Heart left ventricle (tissue), 16 donors: Measurements from ENCODE around the gene NRCAM. TPM values are rescaled to one million over a fixed set of nuclear protein-coding genes. Genes with fewer than 3 reads are reported as not detected.

Source experiments
- ATAC-seq, 4 donors: fragments of 200-7000 bp; cut with Tn5 transposase; one replicate each; pipeline ENCODE4 v1.9.1; 2020 to 2022; ENCODE audit warnings: moderate library complexity in 4 of 4, mild to moderate bottlenecking in 3 of 4, moderate number of reproducible peaks in 1 of 4
- DNase-seq, 5 donors: peaks; one replicate each; pipeline ENCODE4 v3.0.0-alpha.2; 2020
- H3K27ac ChIP-seq, 12 donors: fragments of 200-600 bp; sonication (generic) in 4 of 12; one replicate each; pipeline versions ENCODE4 v1.5.0 to v1.8.0; 2016 to 2022; ENCODE audit warnings: mild to moderate bottlenecking in 2 of 12
- H3K27me3 ChIP-seq, 9 donors: fragments of 200-600 bp; sonication (generic) in 2 of 9; one replicate each; pipeline versions ENCODE4 v1.5.1 to v1.8.0; 2016 to 2022; ENCODE audit warnings: mild to moderate bottlenecking in 3 of 9
- H3K36me3 ChIP-seq, 9 donors: fragments of 200-600 bp; sonication (generic) in 2 of 9; one replicate each; pipeline versions ENCODE4 v1.5.0 to v1.8.0; 2018 to 2022; ENCODE audit warnings: mild to moderate bottlenecking in 2 of 9
- H3K4me1 ChIP-seq, 12 donors: fragments of 200-600 bp; sonication (generic) in 4 of 12; one replicate each; pipeline versions ENCODE4 v1.5.0 to v1.8.0; 2016 to 2022; ENCODE audit warnings: mild to moderate bottlenecking in 3 of 12
- H3K4me3 ChIP-seq, 12 donors: fragments of 200-600 bp; sonication (generic) in 4 of 12; one replicate each; pipeline versions ENCODE4 v1.5.0 to v1.8.0; 2017 to 2022; ENCODE audit warnings: mild to moderate bottlenecking in 9 of 12, moderate library complexity in 4 of 12
- H3K9me3 ChIP-seq, 12 donors: fragments of 200-600 bp; sonication (generic) in 4 of 12; one replicate each; pipeline versions ENCODE4 v1.5.0 to v1.8.0; 2016 to 2022; ENCODE audit warnings: mild to moderate bottlenecking in 1 of 12
- CTCF ChIP-seq, 12 donors: fragments of 200-600 bp; sonication (generic) in 4 of 12; IDR thresholded peaks; one replicate each; pipeline versions ENCODE4 v1.5.0 to v1.8.0; 2018 to 2022; ENCODE audit warnings: antibody characterized with exemption in 12 of 12, mild to moderate bottlenecking in 5 of 12
- POLR2A ChIP-seq, 2 donors: fragments of 450-650 bp; IDR thresholded peaks; one replicate each; pipeline ENCODE4 v1.6.1; 2017; ENCODE audit warnings: antibody characterized with exemption in 2 of 2, mild to moderate bottlenecking in 2 of 2, moderate library complexity in 2 of 2
- WGBS, 4 donors: extraction: QIAGEN DNeasy Blood & Tissue Kit in 2 of 4; methylation state at CpG; one replicate each; pipeline versions ENCODE4 v1.1.5 to v1.1.7; 2013 to 2018; 5-methylcytosine and 5-hydroxymethylcytosine counted together
- intact Hi-C, 10 donors: fragments of 100-400 bp; cut with DNase I; formaldehyde crosslinking; loops; one replicate each; pipeline versions ENCODE4 v1.11.1 to v1.14.2; 2022
- polyA plus RNA-seq, 2 donors: library from polyadenylated mRNA; stranded (reverse); fragments of 200-250 nt; gene quantifications; one replicate each; pipeline ENCODE4 v1.2.3, GENCODE V29; 2013
- total RNA-seq, 9 donors: library from RNA; depleted of rRNA in 2 of 9; stranded (reverse); fragments of >200 nt in 2 of 9; fragmentation: NEBNext Ultra II Directional in 3 of 9; extraction: Animal tissue kit (Norgen Biotek cat#: 25700) in 3 of 9; gene quantifications; one replicate each; pipeline versions ENCODE4 v1.1.0 to v1.2.4, GENCODE V29; 2016 to 2023
- donor health status: ischemic (EF 13 %, LVEDD 7.1; RV severe dilation, severe dysfunction).
- donor health status: healthy with polysubstance abuse.
- donor health status: DM: no; HTN: yes; CAD: no.
- donor health status: DM: no; HTN: no; CAD: no.
- donor health status: ischemic (EF 25% LVEDD 6.9; RV normal size, moderate dysfunction).
- donor health status: ischemic (EF 25% LVEDD 5.7; RV mildly dilated, moderate dysfunction).
- donor health status: healthy.
- donor health status: DM: yes; HTN: yes; CAD: no.
- donor health status: ischemic (EF 35%, LVEDD 5.7; RV mildly dilated, moderate dysfunction).
- donor health status: nonischemic (EF 11% LVEDD 7.7; RV severe dilation, severe dysfunction).
- donor health status: DM: yes; HTN: yes; CAD: no.
- donor health status: PGD.
- donor health status: ischemic (EF 29% LVEDD 5.4; RV normal size, mild dysfunction).
- donor health status: nonischemic (EF 23%, LVEDD 6.1; RV moderate dilation, normal function).

NRCAM gene
- total and polyA plus RNA-seq, 11 donors: 0.07 to 2.5 (median 0.36) TPM

GRCh38 chr7:108374899-108375298, 81.3 kb downstream of the NRCAM start:
- TF ChIP-seq CTCF (IDR thresholded peaks at IDR 0.05): no peak
- no peak for TF ChIP-seq POLR2A (IDR thresholded peaks at IDR 0.05)
- H3K27ac ChIP-seq: no peak overlapping the region
- intact Hi-C loops: no loop called here
- no peaks in the 10 kb centered on the region for H3K4me1 ChIP-seq
- H3K4me3 ChIP-seq: no peak overlapping the region
- ATAC-seq (no peak), DNase-seq (no peak)
- no peaks in the 10 kb centered on the region for H3K36me3 ChIP-seq
- H3K9me3 ChIP-seq: peaks cover 0 to 5% (median 0%) of the 10 kb centered on the region in 12 donors
- no peaks in the 10 kb centered on the region for H3K27me3 ChIP-seq

GRCh38 chr7:108372618-108373017, 83.6 kb downstream of the NRCAM start:
- 66 to 83% (median 72%) methylated on average over 2 of the region's 2 CpGs for WGBS, 4 donors
- no peaks in the 10 kb centered on the region for H3K4me1 ChIP-seq
- TF ChIP-seq CTCF (IDR thresholded peaks at IDR 0.05) (no peak), POLR2A (IDR thresholded peaks at IDR 0.05) (no peak)
- H3K27me3 ChIP-seq: no peaks in the 10 kb centered on the region
- ATAC-seq: no peak
- H3K27ac ChIP-seq: no peak overlapping the region
- H3K36me3 ChIP-seq: no peaks in the 10 kb centered on the region
- H3K9me3 ChIP-seq: peaks cover 0 to 5% (median 0%) of the 10 kb centered on the region in 12 donors
- DNase-seq: no peak
- H3K4me3 ChIP-seq: no peak overlapping the region
- intact Hi-C loops: no loop called here

- intact Hi-C loops: no loop called here
- WGBS, 4 donors: 66 to 78% (median 69%) methylated on average over 2 of the region's 2 CpGs
- H3K9me3 ChIP-seq: peaks cover 0 to 5% (median 0%) of the 10 kb centered on the region in 12 donors
- H3K4me1 ChIP-seq: no peaks in the 10 kb centered on the region
- H3K27me3 ChIP-seq: no peaks in the 10 kb centered on the region
- TF ChIP-seq POLR2A (IDR thresholded peaks at IDR 0.05) (no peak), CTCF (IDR thresholded peaks at IDR 0.05) (no peak)
- no peak overlapping the region for H3K4me3 ChIP-seq
- DNase-seq (no peak), ATAC-seq (no peak)
- no peaks in the 10 kb centered on the region for H3K36me3 ChIP-seq
- H3K27ac ChIP-seq: no peak overlapping the region
Observed at GRCh38 chr7:108370616-108371015, 85.6 kb downstream of the NRCAM start.

GRCh38 chr7:108368466-108368865, 87.8 kb downstream of the NRCAM start:
- Histone ChIP-seq H3K4me1 (no peaks in the 10 kb centered on the region), H3K27me3 (no peaks in the 10 kb centered on the region), H3K9me3 (peaks cover 0 to 5% (median 0%) of the 10 kb centered on the region in 12 donors), H3K36me3 (no peaks in the 10 kb centered on the region), H3K4me3 (no peak overlapping the region), H3K27ac (no peak overlapping the region)
- WGBS, 4 donors: 80 to 83% (median 82%) methylated on average over 5 of the region's 5 CpGs
- no peak for DNase-seq
- ATAC-seq: no peak
- intact Hi-C loops: no loop called here
- no peak for TF ChIP-seq CTCF (IDR thresholded peaks at IDR 0.05)
- no peak for TF ChIP-seq POLR2A (IDR thresholded peaks at IDR 0.05)
